Neutrophil (primary cell): ENCODE measurements around the gene SLC25A46.
"Not testable (repeated sequence)": the region's sequence is repeated elsewhere in the genome, so short reads cannot be mapped to it uniquely, and the experiment has no call there.

ENCODE experiments used
- H3K27ac ChIP-seq: fragments of 200-600 bp; sonication (generic); 2 replicates; pipeline ENCODE4 v1.5.1; 2016; ENCODE audit warnings: mild to moderate bottlenecking, moderate library complexity
- H3K27me3 ChIP-seq: fragments of 200-600 bp; sonication (generic); 2 replicates; pipeline ENCODE4 v1.6.0; 2016; ENCODE audit warnings: mild to moderate bottlenecking
- H3K36me3 ChIP-seq: fragments of 200-600 bp; sonication (generic); 2 replicates; pipeline ENCODE4 v1.5.1; 2017
- H3K4me1 ChIP-seq, 2 experiments: fragments of 200-600 bp in 1 of 2; sonication (generic) in 1 of 2; 1 replicate in 1 of 2; 2 replicates in 1 of 2; pipeline versions ENCODE4 v1.5.1 to v1.6.1; 2013 to 2016; ENCODE audit warnings: low read depth in 1 of 2, low read length in 1 of 2, mild to moderate bottlenecking in 1 of 2, moderate library complexity in 1 of 2; ENCODE audit not compliant: control insufficient read depth in 1 of 2, insufficient read depth in 1 of 2
- H3K4me3 ChIP-seq, 2 experiments: fragments of 200-600 bp in 1 of 2; sonication (generic) in 1 of 2; 1 replicate in 1 of 2; 2 replicates in 1 of 2; pipeline ENCODE4 v1.5.1; 2013 to 2016; ENCODE audit warnings: low read depth in 1 of 2, low read length in 1 of 2, mild to moderate bottlenecking in 1 of 2, moderate library complexity in 1 of 2
- H3K9me3 ChIP-seq: fragments of 200-600 bp; sonication (generic); 2 replicates; pipeline ENCODE4 v1.5.1; 2016
- TF ChIP-seq, protein P1 (sequence below): fragments of 200-600 bp; sonication (generic); IDR thresholded peaks from 2 replicates; pipeline ENCODE4 v1.5.1; 2016; ENCODE audit warnings: antibody characterized with exemption

Gene SLC25A46

DNA sequence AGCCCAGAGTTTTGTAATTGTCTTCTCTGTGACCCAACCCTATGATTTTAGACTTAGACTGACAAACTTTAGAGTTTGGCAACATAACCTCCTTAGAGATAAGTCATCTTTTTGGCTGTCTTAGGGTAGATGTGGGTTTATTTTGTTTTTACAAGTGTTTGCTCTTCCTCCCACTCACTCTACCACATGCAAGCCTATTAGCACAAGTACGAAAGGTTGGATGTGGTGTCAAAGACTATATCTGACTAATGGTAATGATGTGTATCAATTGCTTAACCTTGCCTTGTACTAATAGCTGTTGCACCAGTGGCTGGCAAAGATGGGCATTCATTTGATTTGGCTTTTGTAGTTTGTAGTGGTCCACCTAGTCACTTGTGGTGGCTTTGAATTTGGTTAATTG, 46.5 kb downstream of the SLC25A46 start:
- Histone ChIP-seq H3K27me3 (no peaks in the 10 kb centered on the region), H3K4me3 (no peak overlapping the region), H3K27ac (no peak overlapping the region), H3K4me1 (no peaks in the 10 kb centered on the region), H3K36me3 (no peaks in the 10 kb centered on the region), H3K9me3 (no peaks in the 10 kb centered on the region)
- TF ChIP-seq, protein P1, sequence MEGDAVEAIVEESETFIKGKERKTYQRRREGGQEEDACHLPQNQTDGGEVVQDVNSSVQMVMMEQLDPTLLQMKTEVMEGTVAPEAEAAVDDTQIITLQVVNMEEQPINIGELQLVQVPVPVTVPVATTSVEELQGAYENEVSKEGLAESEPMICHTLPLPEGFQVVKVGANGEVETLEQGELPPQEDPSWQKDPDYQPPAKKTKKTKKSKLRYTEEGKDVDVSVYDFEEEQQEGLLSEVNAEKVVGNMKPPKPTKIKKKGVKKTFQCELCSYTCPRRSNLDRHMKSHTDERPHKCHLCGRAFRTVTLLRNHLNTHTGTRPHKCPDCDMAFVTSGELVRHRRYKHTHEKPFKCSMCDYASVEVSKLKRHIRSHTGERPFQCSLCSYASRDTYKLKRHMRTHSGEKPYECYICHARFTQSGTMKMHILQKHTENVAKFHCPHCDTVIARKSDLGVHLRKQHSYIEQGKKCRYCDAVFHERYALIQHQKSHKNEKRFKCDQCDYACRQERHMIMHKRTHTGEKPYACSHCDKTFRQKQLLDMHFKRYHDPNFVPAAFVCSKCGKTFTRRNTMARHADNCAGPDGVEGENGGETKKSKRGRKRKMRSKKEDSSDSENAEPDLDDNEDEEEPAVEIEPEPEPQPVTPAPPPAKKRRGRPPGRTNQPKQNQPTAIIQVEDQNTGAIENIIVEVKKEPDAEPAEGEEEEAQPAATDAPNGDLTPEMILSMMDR, result no peak

DNA sequence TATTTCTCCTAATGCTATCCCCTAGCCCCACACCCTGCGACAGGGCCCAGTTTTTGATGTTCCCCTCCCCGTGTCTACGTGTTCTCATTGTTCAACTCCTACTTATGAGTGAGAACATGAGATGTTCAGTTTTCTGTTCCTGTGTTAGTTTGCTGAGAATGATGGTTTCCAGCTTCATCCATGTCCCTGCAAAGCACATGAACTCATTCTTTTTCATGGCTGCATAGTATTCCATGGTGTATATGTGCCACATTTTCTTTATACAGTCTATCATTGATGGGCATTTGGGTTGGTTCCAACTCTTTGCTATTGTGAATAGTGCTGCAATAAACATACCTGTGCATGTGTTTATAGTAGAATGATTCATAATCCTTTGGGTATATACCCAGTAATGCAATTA, 49.2 kb downstream of the SLC25A46 start:
- H3K27ac ChIP-seq, H3K9me3 ChIP-seq, H3K27me3 ChIP-seq, H3K4me3 ChIP-seq, H3K36me3 ChIP-seq, H3K4me1 ChIP-seq: not testable (repeated sequence)

DNA sequence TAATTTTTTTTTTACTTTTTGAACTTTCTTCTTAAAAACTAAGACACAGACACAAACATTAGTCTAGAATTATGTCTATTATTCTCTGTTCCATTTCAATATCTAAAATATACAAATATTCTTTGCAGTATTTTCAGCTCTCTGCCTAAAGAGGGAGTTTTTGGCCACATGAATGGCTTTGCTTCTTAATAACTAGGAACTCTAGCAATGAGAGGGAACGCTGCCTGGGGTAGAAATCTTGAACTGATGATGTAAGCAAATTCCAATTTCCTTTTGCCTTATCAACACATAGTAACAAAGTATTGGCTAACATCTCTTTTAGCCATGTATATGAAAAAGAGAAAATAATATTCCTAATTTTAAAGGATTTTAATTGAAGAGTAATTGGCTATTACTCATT, 51.9 kb downstream of the SLC25A46 start:
- TF ChIP-seq, protein P1, result no peak
- Histone ChIP-seq H3K27ac (no peak overlapping the region), H3K4me3 (no peak overlapping the region), H3K4me1 (no peaks in the 10 kb centered on the region), H3K9me3 (no peaks in the 10 kb centered on the region), H3K27me3 (no peaks in the 10 kb centered on the region), H3K36me3 (no peaks in the 10 kb centered on the region)

DNA sequence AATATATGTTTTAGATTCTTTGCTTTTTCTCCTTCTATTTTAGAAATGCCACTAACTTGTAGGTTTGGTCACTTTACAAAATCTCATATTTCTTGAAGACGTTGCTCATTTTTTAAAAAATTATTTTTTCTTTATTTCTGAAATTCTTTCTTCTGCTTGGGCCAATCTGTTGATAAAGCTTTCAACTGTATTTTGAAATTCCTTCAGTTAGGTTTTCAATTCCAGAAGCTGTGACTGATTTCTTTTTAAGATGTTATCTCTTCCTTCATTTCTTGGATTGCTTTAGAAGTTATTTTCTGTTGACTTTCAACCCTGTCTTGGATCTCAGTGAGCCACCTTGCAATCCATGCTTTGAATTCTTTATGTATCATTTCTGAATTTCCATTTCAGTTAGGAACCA, 64.2 kb downstream of the SLC25A46 start:
- no peaks in the 10 kb centered on the region for H3K36me3 ChIP-seq
- H3K9me3 ChIP-seq, result no peaks in the 10 kb centered on the region
- TF ChIP-seq, protein P1, result no peak
- no peak overlapping the region for H3K27ac ChIP-seq
- H3K4me1 ChIP-seq, result no peaks in the 10 kb centered on the region
- no peak overlapping the region for H3K4me3 ChIP-seq
- no peaks in the 10 kb centered on the region for H3K27me3 ChIP-seq

DNA sequence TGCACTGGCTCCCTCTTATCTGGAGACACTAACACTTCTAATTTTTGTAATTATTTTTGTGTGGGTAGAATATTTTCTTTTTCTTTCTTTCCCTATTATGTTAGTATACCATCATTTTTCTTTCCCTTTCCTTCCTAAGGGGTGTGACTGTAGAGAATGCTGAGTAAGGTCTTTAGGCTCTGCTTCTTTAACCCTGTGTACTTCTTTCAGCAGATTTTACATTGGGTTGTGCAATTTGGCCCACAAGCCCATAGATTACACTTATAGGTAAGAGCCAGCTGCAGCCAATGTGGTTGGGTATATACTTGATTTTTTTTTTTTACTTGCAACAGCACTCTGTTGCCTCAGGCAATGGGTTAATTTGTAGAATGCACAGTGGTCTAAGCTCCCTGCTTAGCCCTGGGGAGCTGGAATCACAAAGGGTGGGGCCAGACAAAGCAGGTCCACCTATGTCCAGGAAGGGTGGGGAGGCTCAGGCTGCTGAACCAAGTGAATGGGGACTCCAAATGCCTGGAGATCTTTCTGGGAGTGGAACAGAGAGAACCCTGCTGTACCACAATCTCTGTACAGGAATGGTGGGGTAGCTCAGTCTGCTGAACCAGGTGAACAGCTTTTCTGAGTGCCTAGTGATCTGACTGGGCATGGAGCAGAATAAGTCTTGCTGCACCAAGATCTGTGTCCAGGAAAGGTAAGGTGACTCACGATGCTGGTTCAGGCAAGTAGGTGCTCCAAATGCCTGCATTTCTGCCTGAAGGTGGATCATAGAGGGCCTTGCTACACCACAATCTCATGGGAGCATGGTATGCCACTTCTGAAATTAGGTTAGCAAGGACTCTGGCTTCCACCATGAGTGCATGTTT, 64.9 kb downstream of the SLC25A46 start:
- H3K36me3 ChIP-seq, result no peaks in the 10 kb centered on the region
- no peak overlapping the region for H3K4me3 ChIP-seq
- H3K27ac ChIP-seq, result no peak overlapping the region
- H3K9me3 ChIP-seq, result no peaks in the 10 kb centered on the region
- no peaks in the 10 kb centered on the region for H3K27me3 ChIP-seq
- H3K4me1 ChIP-seq, result no peaks in the 10 kb centered on the region
- TF ChIP-seq, protein P1, result no peak

DNA sequence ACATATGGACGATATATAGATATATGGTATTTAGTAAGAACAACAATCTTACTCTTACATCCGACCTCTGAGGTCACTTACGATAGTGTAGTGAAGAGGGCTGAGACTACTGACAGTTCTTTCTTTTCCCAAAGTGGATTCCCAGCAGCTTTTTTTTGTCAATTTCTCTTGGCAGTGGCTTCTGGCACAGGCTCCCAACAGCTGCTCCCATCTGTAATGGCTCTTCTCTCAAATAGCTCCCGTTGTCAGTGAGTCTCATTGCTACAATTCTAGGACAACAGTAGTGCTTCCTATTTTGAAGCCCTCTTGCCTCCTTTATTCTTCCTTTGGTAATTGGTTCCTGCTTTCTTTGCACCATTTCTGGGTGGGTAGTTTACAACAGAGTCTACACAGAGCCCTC, 68.4 kb downstream of the SLC25A46 start:
- Histone ChIP-seq H3K4me1 (no peaks in the 10 kb centered on the region), H3K27me3 (no peaks in the 10 kb centered on the region), H3K4me3 (no peak overlapping the region), H3K27ac (no peak overlapping the region), H3K36me3 (no peaks in the 10 kb centered on the region), H3K9me3 (no peaks in the 10 kb centered on the region)
- TF ChIP-seq, protein P1, result no peak
